Duodenal mucosa (tissue), 2 donors: ENCODE data around the gene ALG13.

Experiments used
- H3K27ac ChIP-seq: one replicate; pipeline ENCODE4 v1.7.0; 2013; ENCODE audit warnings: low read depth, low read length
- H3K27me3 ChIP-seq, 2 donors: one replicate each; pipeline ENCODE4 v1.7.0; 2013; ENCODE audit warnings: low read length in 2 of 2, control low read depth in 1 of 2; ENCODE audit not compliant: insufficient read depth in 2 of 2, control insufficient read depth in 1 of 2
- H3K36me3 ChIP-seq, 2 donors: one replicate each; pipeline ENCODE4 v1.7.0; 2013; ENCODE audit warnings: low read length in 2 of 2, control low read depth in 1 of 2; ENCODE audit not compliant: insufficient read depth in 2 of 2, control insufficient read depth in 1 of 2
- H3K4me1 ChIP-seq, 2 donors: one replicate each; pipeline ENCODE4 v1.7.0; 2013; ENCODE audit warnings: low read length in 2 of 2, control low read depth in 1 of 2; ENCODE audit not compliant: insufficient read depth in 2 of 2, control insufficient read depth in 1 of 2
- H3K4me3 ChIP-seq, 2 donors: one replicate each; pipeline ENCODE4 v1.7.0; 2013; ENCODE audit warnings: low read length in 2 of 2, low read depth in 1 of 2
- H3K9ac ChIP-seq, 2 donors: one replicate each; pipeline ENCODE4 v1.7.0; 2013; ENCODE audit warnings: low read length in 2 of 2, low read depth in 1 of 2
- H3K9me3 ChIP-seq, 2 donors: one replicate each; pipeline ENCODE4 v1.7.0; 2013; ENCODE audit warnings: low read length in 2 of 2, control low read depth in 1 of 2; ENCODE audit not compliant: control insufficient read depth in 1 of 2

The ALG13 gene

DNA sequence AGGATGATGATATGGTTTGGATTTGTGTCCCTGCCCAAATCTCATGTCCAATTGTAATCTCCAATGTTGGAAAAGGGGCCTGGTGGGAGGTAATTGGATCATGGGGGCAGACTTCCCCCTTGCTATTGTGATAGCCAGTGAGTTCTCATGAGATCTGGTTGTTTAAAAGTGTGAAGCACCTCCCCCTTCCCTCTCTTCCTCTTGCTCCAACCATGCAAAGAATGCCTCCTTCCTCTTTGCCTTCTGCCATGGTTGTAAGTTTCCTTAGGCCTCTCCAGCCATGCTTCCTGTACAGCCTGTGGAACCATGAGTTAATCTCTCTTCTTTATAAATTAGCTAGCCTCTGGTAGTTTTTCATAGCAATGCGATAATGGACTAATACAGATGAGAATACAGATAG is 19.7 kb upstream of the ALG13 start:
- Histone ChIP-seq H3K4me1 (no peaks in the 10 kb centered on the region), H3K4me3 (no peak overlapping the region), H3K9me3 (no peaks in the 10 kb centered on the region), H3K27ac (no peak overlapping the region), H3K27me3 (no peaks in the 10 kb centered on the region), H3K36me3 (no peaks in the 10 kb centered on the region), H3K9ac (no peak overlapping the region)

- H3K9me3 ChIP-seq = no peaks in the 10 kb centered on the region
- H3K27ac ChIP-seq = no peak overlapping the region
- H3K36me3 ChIP-seq = no peaks in the 10 kb centered on the region
- no peaks in the 10 kb centered on the region for H3K27me3 ChIP-seq
- no peak overlapping the region for H3K4me3 ChIP-seq
- H3K4me1 ChIP-seq = no peaks in the 10 kb centered on the region
- H3K9ac ChIP-seq = no peak overlapping the region
Observed at GRCh38 chrX:111662292-111662691, 18.7 kb upstream of the ALG13 start.

DNA sequence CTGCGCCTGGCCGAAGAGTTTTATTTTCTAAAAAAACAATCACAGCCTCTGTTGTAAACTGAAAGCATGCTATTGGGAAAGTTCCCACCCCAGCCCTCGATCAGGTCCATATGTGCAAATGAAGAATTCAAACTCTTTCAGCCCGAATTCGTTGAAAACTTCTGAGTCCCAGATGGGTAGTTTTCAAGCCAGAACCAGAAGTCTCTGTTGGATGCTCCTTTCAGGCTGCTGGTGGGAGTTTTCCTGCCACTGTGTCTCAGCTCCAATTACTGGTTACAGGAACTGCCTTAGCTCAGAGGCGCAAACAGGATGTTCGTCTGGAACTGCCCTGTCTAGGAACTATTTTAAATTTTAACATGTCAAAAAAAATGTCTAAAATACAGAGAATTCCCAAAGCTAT is 9.3 kb upstream of the ALG13 start:
- Histone ChIP-seq H3K4me1 (no peaks in the 10 kb centered on the region), H3K27me3 (no peaks in the 10 kb centered on the region), H3K36me3 (no peaks in the 10 kb centered on the region), H3K4me3 (no peak overlapping the region), H3K9me3 (no peaks in the 10 kb centered on the region), H3K27ac (no peak overlapping the region), H3K9ac (no peak overlapping the region)

DNA sequence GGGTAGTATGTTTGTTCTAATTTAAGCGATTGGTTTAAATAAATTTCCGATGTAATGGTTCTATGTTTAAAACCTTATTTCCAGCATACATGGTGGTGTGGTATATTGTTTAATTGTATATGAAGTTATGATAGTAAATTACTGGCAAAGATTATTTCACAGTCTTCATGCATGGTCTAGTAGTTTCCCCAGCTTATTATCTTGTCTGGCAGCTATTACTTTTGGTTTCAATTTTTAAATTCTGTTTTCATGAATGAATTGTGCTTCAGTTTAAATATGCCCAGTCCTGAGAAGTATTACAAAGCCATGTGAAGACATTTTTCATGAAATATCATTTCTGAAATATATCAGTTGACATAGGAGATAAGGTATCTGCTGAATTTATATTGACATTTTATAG is 6.3 kb downstream of the ALG13 start:
- Histone ChIP-seq H3K9ac (no peak overlapping the region), H3K27me3 (no peaks in the 10 kb centered on the region), H3K4me1 (peaks cover 0 to 8% of the 10 kb centered on the region in 2 donors), H3K36me3 (peaks cover 9 to 33% of the 10 kb centered on the region in 2 donors), H3K27ac (no peak overlapping the region), H3K4me3 (no peak overlapping the region), H3K9me3 (no peaks in the 10 kb centered on the region)

GRCh38 chrX:111695297-111695880 is 14.4 kb downstream of the ALG13 start:
- Histone ChIP-seq H3K4me1 (no peaks in the 10 kb centered on the region), H3K9me3 (no peaks in the 10 kb centered on the region), H3K27me3 (no peaks in the 10 kb centered on the region), H3K27ac (no peak overlapping the region), H3K36me3 (peaks cover 0 to 7% of the 10 kb centered on the region in 2 donors), H3K9ac (no peak overlapping the region), H3K4me3 (no peak overlapping the region)

DNA sequence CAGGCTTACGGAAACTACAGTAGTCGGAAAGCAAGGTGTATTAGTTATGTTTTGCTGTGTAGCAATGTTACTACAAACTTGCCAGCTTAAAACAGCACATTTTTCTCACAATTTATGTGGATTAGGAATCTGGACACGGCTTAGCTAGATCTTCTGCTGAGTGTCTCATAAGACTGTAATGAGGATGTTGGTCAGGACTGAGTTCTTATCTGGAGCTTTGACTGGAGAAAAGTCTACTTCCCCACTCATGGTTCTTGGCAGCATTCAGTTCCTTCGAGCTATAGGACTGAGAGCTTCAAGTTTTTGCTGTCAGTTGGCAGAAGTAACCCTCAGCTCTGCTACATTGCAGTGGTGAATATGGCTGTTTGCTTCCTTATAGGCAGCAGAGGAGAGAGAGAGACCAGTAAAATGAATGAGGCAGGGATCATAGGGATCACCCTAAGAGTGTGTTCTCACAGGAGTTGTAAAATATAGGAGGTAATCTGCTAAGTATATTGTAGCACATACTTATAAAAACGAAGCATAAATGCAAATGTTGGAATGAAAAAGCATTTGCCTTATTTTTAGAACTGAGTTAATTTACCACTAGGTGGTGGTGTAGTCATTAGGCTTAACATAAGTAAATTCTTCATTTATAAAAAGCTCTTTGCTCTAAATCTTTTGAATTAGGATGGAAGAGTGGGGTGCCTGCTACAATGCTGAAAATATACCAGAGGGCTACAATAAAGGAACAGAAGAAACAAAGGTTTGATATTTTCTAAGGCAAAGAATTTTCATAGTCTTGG is 38.6 kb downstream of the ALG13 start:
- no peak overlapping the region for H3K27ac ChIP-seq
- H3K9me3 ChIP-seq = no peaks in the 10 kb centered on the region
- no peak overlapping the region for H3K9ac ChIP-seq
- H3K4me1 ChIP-seq = no peaks in the 10 kb centered on the region
- no peak overlapping the region for H3K4me3 ChIP-seq
- peaks cover 0 to 5% of the 10 kb centered on the region in 2 donors for H3K36me3 ChIP-seq
- H3K27me3 ChIP-seq = no peaks in the 10 kb centered on the region

DNA sequence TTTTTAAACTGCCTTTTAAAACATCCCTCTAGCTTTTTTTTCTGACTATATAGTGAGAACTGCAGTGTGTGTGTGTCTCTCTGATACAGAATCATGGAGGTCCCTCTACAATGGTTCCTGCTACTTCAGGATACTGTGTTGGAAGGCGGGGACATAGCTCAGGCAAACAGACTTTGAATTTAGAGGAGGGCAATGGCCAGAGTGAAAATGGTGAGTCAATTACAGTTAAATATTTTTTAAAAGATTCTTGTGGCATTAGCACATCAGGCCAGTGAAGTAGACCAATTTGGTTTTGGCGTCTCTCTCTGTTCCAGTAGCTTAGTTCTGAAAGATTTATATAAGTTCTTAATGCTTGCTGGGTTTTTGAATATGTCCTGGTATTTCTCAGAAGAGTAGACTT is 47.1 kb downstream of the ALG13 start:
- H3K4me3 ChIP-seq = no peak overlapping the region
- no peak overlapping the region for H3K9ac ChIP-seq
- H3K36me3 ChIP-seq = peaks cover 8 to 26% of the 10 kb centered on the region in 2 donors
- H3K27me3 ChIP-seq = no peaks in the 10 kb centered on the region
- no peaks in the 10 kb centered on the region for H3K4me1 ChIP-seq
- no peaks in the 10 kb centered on the region for H3K9me3 ChIP-seq
- H3K27ac ChIP-seq = no peak overlapping the region

DNA sequence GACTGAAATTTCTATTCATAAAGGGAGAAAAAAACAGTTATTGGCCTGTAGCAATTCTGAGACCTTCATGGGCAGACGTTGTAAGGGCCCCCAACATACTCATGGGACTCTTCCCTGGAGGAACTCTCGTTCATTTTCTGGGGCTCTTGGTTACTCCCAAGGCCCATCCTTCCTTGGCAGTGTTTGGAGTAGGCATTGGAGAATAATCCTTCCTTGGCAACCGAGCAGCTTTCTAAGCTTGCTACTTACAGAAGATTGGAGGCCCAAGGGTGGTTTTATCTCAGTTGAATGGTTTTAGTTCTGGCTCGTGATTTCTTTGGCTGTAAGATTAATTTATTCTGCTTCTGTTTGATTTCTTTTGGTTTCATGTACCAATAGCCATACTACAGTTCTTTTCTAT is 50.4 kb downstream of the ALG13 start:
- Histone ChIP-seq H3K27ac (no peak overlapping the region), H3K9ac (no peak overlapping the region), H3K27me3 (no peaks in the 10 kb centered on the region), H3K9me3 (no peaks in the 10 kb centered on the region), H3K36me3 (peaks cover 8 to 26% of the 10 kb centered on the region in 2 donors), H3K4me3 (no peak overlapping the region), H3K4me1 (no peaks in the 10 kb centered on the region)

- Histone ChIP-seq H3K9ac (no peak overlapping the region), H3K4me3 (no peak overlapping the region), H3K36me3 (peaks cover 0 to 23% of the 10 kb centered on the region in 2 donors)
Observed at GRCh38 chrX:111736571-111736970, 55.6 kb downstream of the ALG13 start.

GRCh38 chrX:111742018-111742417 is 61.0 kb downstream of the ALG13 start:
- no peaks in the 10 kb centered on the region for H3K27me3 ChIP-seq
- H3K9ac ChIP-seq = no peak overlapping the region
- peaks cover 0 to 21% of the 10 kb centered on the region in 2 donors for H3K36me3 ChIP-seq
- no peak overlapping the region for H3K27ac ChIP-seq
- H3K4me1 ChIP-seq = no peaks in the 10 kb centered on the region
- H3K4me3 ChIP-seq = no peak overlapping the region
- no peaks in the 10 kb centered on the region for H3K9me3 ChIP-seq

More at GRCh38 chrX:111736571-111736970, 55.6 kb downstream of the ALG13 start:
- H3K9me3 ChIP-seq = no peaks in the 10 kb centered on the region
- no peaks in the 10 kb centered on the region for H3K27me3 ChIP-seq
- no peak overlapping the region for H3K27ac ChIP-seq
- no peaks in the 10 kb centered on the region for H3K4me1 ChIP-seq
